Vagina (tissue), 2 donors: ENCODE data around the gene FRMPD2.

Source experiments
- CTCF ChIP-seq, 3 experiments: fragments of 450-650 bp in 2 of 3; fragments of 200-600 bp in 1 of 3; sonication (generic) in 1 of 3; IDR thresholded peaks; one replicate each; pipeline ENCODE4 v1.5.1; 2017 to 2019; ENCODE audit warnings: antibody characterized with exemption in 3 of 3, mild to moderate bottlenecking in 2 of 3, moderate library complexity in 2 of 3
- POLR2A ChIP-seq, 2 donors: fragments of 450-650 bp; IDR thresholded peaks; one replicate each; pipeline ENCODE4 v1.6.1; 2017; ENCODE audit warnings: antibody characterized with exemption in 2 of 2, mild to moderate bottlenecking in 2 of 2, moderate library complexity in 2 of 2
- POLR2AphosphoS5 ChIP-seq, 2 donors: sonication (generic); formaldehyde crosslinking; IDR thresholded peaks; one replicate each; pipeline ENCODE4 v1.9.0; 2017; ENCODE audit warnings: antibody characterized with exemption in 2 of 2, mild to moderate bottlenecking in 2 of 2, low read depth in 1 of 2; ENCODE audit not compliant: insufficient read depth in 1 of 2

DNA sequence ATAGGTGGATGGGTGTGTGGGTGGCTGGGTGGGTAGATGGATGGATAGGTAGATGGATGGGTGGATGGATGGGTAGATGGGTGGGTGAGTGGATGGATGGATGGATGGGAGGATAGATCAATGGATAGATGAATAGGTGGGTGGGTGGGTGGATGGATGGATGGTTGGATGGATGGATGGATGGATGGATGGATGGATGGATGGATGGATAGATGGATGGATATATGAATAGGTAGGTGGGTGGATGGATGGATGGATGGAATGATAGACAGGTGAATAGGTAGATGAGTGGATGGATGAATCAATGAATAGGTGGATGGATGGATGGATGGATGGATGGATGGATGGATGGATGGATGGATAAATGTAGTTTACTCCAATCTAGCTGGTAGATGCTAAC, 52.7 kb downstream of the FRMPD2 start:
- no peak for TF ChIP-seq CTCF (IDR thresholded peaks at IDR 0.05)
- TF ChIP-seq POLR2A (IDR thresholded peaks at IDR 0.05): no peak
- no peak for TF ChIP-seq POLR2AphosphoS5 (IDR thresholded peaks at IDR 0.05; ENCODE audit: insufficient read depth in 1 of 2, low read depth in 1 of 2)
